HepG2 (cell line): ENCODE measurements around the gene MIEF2. TPM values are rescaled to one million over a fixed set of nuclear protein-coding genes. Genes with fewer than 3 reads are reported as not detected.
A peak's percentile ranks its signal among the peaks of the same experiment; 100 is the strongest.

Experiments
- DNMT1 ChIP-seq: sonication (generic); formaldehyde crosslinking; IDR thresholded peaks from 2 replicates; pipeline ENCODE4 v1.5.1; 2020; ENCODE audit warnings: mild to moderate bottlenecking, missing genetic modification reagents
- KLF15 ChIP-seq: sonication (generic); formaldehyde crosslinking; IDR thresholded peaks from 2 replicates; pipeline ENCODE4 v1.8.1; 2023; ENCODE audit warnings: borderline replicate concordance, mild to moderate bottlenecking, inconsistent platforms, missing genetic modification reagents, mixed read lengths
- PHF21A ChIP-seq: sonication (generic); formaldehyde crosslinking; IDR thresholded peaks from 2 replicates; pipeline ENCODE4 v1.5.0; 2020; ENCODE audit warnings: mild to moderate bottlenecking, missing genetic modification reagents
- SKI ChIP-seq: fragments of 450-650 bp; IDR thresholded peaks from one replicate; pipeline ENCODE4 v1.6.1; 2018; ENCODE audit warnings: mild to moderate bottlenecking; ENCODE audit not compliant: partially characterized antibody
- SOX13 ChIP-seq, 3 experiments: fragments of 450-650 bp in 1 of 3; sonication (generic) in 1 of 3; formaldehyde crosslinking in 1 of 3; IDR thresholded peaks in 2 of 3; conservative IDR thresholded peaks in 1 of 3; 2 replicates each; pipeline versions ENCODE4 v1.5.0 to v1.6.1; 2016 to 2020; ENCODE audit warnings: antibody characterized with exemption in 1 of 3, mild to moderate bottlenecking in 1 of 3, missing compliant biosample characterization in 1 of 3, missing genetic modification reagents in 1 of 3, moderate library complexity in 1 of 3
- TMF1 ChIP-seq: sonication (generic); formaldehyde crosslinking; IDR thresholded peaks from 2 replicates; pipeline ENCODE4 v1.8.1; 2022; ENCODE audit warnings: low read depth, missing genetic modification reagents
- ZFX ChIP-seq: sonication (generic); formaldehyde crosslinking; IDR thresholded peaks from 2 replicates; pipeline ENCODE4 v1.4.0; 2020; ENCODE audit warnings: mild to moderate bottlenecking, low read depth, missing genetic modification reagents, moderate library complexity
- ZNF383 ChIP-seq: sonication (generic); formaldehyde crosslinking; IDR thresholded peaks from 2 replicates; pipeline ENCODE4 v1.4.0; 2020; ENCODE audit warnings: missing genetic modification reagents, mild to moderate bottlenecking, borderline replicate concordance
- ZNF557 ChIP-seq: sonication (generic); formaldehyde crosslinking; IDR thresholded peaks from 2 replicates; pipeline ENCODE4 v1.4.0; 2020; ENCODE audit warnings: missing genetic modification reagents
- ZNF558 ChIP-seq: sonication (generic); formaldehyde crosslinking; IDR thresholded peaks from 2 replicates; pipeline ENCODE4 v1.9.0; 2022; ENCODE audit warnings: mild to moderate bottlenecking, missing genetic modification reagents, borderline replicate concordance
- polyA plus RNA-seq, 8 experiments: library from polyadenylated mRNA; depleted of rRNA in 3 of 8; stranded (reverse) in 7 of 8; unstranded in 1 of 8; fragments of >200 nt; fragmentation: Illumina TruSeq in 4 of 8; extraction: Trizol in 4 of 8; gene quantifications; 2 replicates each; pipeline versions ENCODE4 v1.2.1 to v1.2.3, GENCODE V29; 2011 to 2016; ENCODE audit warnings: low read depth in 4 of 8, missing spikeins in 1 of 8, mixed read lengths in 1 of 8; ENCODE audit not compliant: insufficient read depth in 1 of 8
- total RNA-seq, 5 experiments: library from RNA; depleted of rRNA; stranded (reverse); fragments of >200 nt; fragmentation: Illumina TruSeq; extraction: Trizol; gene quantifications; 2 replicates each; pipeline ENCODE4 v1.2.3, GENCODE V29; 2016; ENCODE audit warnings: low read depth in 1 of 5
- TF ChIP-seq, protein P1 (sequence below): fragments of 450-650 bp; IDR thresholded peaks from 2 replicates; pipeline ENCODE4 v1.6.1; 2017
- TF ChIP-seq, protein P2 (sequence below): sonication (generic); formaldehyde crosslinking; IDR thresholded peaks from 2 replicates; pipeline ENCODE4 v1.4.0; 2020; ENCODE audit warnings: missing genetic modification reagents, borderline replicate concordance
- TF ChIP-seq, protein P3 (sequence below): sonication (generic); formaldehyde crosslinking; IDR thresholded peaks from 2 replicates; pipeline ENCODE4 v1.4.0; 2020; ENCODE audit warnings: mild to moderate bottlenecking, missing genetic modification reagents
- TF ChIP-seq, protein P4 (sequence below): sonication (generic); formaldehyde crosslinking; IDR thresholded peaks from 2 replicates; pipeline ENCODE4; 2020; ENCODE audit warnings: missing genetic modification reagents, mild to moderate bottlenecking, borderline replicate concordance

MIEF2 gene
- total and polyA plus RNA-seq, 2 of the 13 experiments (the other 11 are each of a cell fraction or from before 2014, with no cell fraction given) = 6.0 to 8.0 TPM

DNA sequence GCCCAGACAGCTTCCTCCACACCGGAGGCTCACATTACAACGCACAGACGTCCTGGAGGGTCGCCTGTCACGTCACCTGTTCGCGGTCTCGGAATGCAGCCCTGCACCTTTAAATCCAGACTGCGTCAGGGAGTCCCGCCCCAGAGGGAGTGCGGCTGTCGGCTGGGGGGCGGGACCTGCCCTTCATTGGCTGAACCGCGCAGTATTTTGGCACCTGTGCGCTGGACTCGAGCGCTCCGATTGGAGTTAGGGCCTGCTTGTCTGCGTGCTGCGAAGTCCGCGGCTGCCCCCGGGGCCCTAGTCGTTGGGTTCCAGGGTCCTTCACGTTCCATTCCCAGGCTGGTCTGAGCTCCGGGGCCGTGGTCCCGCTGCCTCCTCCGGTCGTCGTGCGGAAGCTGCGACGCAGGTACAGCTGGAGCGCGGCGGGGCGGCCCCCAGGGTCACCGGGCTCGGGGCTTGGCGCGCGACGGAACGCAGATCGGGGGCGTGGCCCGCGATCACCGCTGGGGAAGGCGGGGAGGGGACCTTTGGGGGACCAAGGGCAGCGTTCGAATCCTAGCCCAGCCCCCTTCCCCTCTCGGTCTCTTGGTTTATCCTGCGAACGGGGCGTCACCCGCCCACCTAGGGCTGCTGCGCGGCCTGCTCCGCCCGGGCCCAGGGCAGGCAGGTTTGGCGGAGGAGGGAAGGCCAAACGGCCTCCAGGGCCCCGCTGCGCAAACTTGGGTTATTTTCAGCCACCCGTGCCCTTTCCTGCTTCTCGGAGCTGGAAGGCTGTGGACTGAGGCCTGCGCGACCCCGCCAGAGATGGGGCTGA, at the start of gene MIEF2 (continued):
- TF ChIP-seq, protein P1, sequence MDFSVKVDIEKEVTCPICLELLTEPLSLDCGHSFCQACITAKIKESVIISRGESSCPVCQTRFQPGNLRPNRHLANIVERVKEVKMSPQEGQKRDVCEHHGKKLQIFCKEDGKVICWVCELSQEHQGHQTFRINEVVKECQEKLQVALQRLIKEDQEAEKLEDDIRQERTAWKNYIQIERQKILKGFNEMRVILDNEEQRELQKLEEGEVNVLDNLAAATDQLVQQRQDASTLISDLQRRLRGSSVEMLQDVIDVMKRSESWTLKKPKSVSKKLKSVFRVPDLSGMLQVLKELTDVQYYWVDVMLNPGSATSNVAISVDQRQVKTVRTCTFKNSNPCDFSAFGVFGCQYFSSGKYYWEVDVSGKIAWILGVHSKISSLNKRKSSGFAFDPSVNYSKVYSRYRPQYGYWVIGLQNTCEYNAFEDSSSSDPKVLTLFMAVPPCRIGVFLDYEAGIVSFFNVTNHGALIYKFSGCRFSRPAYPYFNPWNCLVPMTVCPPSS = no peak
- peak; percentile 94 for TF ChIP-seq ZFX
- peak; percentile 81 for TF ChIP-seq PHF21A
- peak; percentile 51; the same call in 1 of the 2 replicates for TF ChIP-seq TMF1 (CRISPR knock-in tag)
- no peak for TF ChIP-seq SOX13 (IDR thresholded peaks at IDR 0.05)
- 0 out of 4 replicates have a peak, but pooled peaks of 1 of the 2 experiments have one; percentile 32 for TF ChIP-seq SOX13 (CRISPR knock-in tag; conservative IDR thresholded peaks at IDR 0.05 in 1 of 2, IDR thresholded peaks at IDR 0.05 in 1 of 2)
- TF ChIP-seq, protein P2, sequence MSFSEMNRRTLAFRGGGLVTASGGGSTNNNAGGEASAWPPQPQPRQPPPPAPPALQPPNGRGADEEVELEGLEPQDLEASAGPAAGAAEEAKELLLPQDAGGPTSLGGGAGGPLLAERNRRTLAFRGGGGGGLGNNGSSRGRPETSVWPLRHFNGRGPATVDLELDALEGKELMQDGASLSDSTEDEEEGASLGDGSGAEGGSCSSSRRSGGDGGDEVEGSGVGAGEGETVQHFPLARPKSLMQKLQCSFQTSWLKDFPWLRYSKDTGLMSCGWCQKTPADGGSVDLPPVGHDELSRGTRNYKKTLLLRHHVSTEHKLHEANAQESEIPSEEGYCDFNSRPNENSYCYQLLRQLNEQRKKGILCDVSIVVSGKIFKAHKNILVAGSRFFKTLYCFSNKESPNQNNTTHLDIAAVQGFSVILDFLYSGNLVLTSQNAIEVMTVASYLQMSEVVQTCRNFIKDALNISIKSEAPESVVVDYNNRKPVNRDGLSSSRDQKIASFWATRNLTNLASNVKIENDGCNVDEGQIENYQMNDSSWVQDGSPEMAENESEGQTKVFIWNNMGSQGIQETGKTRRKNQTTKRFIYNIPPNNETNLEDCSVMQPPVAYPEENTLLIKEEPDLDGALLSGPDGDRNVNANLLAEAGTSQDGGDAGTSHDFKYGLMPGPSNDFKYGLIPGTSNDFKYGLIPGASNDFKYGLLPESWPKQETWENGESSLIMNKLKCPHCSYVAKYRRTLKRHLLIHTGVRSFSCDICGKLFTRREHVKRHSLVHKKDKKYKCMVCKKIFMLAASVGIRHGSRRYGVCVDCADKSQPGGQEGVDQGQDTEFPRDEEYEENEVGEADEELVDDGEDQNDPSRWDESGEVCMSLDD (CRISPR knock-in tag) = no peak
- TF ChIP-seq, protein P3, sequence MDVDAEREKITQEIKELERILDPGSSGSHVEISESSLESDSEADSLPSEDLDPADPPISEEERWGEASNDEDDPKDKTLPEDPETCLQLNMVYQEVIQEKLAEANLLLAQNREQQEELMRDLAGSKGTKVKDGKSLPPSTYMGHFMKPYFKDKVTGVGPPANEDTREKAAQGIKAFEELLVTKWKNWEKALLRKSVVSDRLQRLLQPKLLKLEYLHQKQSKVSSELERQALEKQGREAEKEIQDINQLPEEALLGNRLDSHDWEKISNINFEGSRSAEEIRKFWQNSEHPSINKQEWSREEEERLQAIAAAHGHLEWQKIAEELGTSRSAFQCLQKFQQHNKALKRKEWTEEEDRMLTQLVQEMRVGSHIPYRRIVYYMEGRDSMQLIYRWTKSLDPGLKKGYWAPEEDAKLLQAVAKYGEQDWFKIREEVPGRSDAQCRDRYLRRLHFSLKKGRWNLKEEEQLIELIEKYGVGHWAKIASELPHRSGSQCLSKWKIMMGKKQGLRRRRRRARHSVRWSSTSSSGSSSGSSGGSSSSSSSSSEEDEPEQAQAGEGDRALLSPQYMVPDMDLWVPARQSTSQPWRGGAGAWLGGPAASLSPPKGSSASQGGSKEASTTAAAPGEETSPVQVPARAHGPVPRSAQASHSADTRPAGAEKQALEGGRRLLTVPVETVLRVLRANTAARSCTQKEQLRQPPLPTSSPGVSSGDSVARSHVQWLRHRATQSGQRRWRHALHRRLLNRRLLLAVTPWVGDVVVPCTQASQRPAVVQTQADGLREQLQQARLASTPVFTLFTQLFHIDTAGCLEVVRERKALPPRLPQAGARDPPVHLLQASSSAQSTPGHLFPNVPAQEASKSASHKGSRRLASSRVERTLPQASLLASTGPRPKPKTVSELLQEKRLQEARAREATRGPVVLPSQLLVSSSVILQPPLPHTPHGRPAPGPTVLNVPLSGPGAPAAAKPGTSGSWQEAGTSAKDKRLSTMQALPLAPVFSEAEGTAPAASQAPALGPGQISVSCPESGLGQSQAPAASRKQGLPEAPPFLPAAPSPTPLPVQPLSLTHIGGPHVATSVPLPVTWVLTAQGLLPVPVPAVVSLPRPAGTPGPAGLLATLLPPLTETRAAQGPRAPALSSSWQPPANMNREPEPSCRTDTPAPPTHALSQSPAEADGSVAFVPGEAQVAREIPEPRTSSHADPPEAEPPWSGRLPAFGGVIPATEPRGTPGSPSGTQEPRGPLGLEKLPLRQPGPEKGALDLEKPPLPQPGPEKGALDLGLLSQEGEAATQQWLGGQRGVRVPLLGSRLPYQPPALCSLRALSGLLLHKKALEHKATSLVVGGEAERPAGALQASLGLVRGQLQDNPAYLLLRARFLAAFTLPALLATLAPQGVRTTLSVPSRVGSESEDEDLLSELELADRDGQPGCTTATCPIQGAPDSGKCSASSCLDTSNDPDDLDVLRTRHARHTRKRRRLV (CRISPR knock-in tag) = 0 out of 2 replicates have a peak, but pooled peaks have one; percentile 47
- TF ChIP-seq SKI = no peak
- TF ChIP-seq ZNF557 (CRISPR knock-in tag) = no peak
- 0 out of 2 replicates have a peak, but pooled peaks have one; percentile 9 for TF ChIP-seq KLF15 (CRISPR knock-in tag)
- peak; percentile 61; the same call in 1 of the 2 replicates for TF ChIP-seq ZNF558
- TF ChIP-seq DNMT1 (CRISPR knock-in tag) = peak; percentile 34; the same call in 1 of the 2 replicates
- no peak for TF ChIP-seq ZNF383 (CRISPR knock-in tag)
- TF ChIP-seq, protein P4, sequence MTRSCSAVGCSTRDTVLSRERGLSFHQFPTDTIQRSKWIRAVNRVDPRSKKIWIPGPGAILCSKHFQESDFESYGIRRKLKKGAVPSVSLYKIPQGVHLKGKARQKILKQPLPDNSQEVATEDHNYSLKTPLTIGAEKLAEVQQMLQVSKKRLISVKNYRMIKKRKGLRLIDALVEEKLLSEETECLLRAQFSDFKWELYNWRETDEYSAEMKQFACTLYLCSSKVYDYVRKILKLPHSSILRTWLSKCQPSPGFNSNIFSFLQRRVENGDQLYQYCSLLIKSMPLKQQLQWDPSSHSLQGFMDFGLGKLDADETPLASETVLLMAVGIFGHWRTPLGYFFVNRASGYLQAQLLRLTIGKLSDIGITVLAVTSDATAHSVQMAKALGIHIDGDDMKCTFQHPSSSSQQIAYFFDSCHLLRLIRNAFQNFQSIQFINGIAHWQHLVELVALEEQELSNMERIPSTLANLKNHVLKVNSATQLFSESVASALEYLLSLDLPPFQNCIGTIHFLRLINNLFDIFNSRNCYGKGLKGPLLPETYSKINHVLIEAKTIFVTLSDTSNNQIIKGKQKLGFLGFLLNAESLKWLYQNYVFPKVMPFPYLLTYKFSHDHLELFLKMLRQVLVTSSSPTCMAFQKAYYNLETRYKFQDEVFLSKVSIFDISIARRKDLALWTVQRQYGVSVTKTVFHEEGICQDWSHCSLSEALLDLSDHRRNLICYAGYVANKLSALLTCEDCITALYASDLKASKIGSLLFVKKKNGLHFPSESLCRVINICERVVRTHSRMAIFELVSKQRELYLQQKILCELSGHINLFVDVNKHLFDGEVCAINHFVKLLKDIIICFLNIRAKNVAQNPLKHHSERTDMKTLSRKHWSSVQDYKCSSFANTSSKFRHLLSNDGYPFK = peak; percentile 51; the same call in 1 of the 2 replicates
